HG03045 (cell line): ENCODE data around the gene ARHGEF16.

Experiments
- ATAC-seq: cut with Tn5 transposase; IDR thresholded peaks from one replicate; pipeline ENCODE4 v1.9.1; 2021; ENCODE audit warnings: mild to moderate bottlenecking, moderate library complexity; ENCODE audit not compliant: unreplicated experiment

The ARHGEF16 gene

GRCh38 chr1:3498986-3499385 lies 44.5 kb downstream of the ARHGEF16 start:
- no peak for ATAC-seq

DNA sequence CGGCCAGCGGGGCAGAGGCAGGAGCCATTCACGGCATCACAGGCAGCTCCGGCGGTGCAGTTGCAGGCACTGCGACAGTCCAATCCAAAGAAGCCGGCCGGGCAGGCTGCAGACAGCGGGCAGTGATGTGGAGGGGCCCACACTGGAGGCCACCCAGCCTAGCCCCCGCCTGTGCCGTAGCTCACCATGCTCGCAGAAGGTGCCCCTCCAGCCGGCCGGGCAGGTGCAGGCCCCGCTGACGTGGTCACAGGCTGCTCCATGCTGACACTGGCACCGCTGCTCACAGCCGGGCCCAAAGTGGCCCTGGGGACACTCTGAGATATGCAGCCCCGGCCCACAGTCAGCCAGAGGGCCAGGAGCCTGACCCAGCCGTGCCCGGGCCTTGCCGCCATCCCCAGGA lies 45.1 kb downstream of the ARHGEF16 start:
- ATAC-seq, result no peak

DNA sequence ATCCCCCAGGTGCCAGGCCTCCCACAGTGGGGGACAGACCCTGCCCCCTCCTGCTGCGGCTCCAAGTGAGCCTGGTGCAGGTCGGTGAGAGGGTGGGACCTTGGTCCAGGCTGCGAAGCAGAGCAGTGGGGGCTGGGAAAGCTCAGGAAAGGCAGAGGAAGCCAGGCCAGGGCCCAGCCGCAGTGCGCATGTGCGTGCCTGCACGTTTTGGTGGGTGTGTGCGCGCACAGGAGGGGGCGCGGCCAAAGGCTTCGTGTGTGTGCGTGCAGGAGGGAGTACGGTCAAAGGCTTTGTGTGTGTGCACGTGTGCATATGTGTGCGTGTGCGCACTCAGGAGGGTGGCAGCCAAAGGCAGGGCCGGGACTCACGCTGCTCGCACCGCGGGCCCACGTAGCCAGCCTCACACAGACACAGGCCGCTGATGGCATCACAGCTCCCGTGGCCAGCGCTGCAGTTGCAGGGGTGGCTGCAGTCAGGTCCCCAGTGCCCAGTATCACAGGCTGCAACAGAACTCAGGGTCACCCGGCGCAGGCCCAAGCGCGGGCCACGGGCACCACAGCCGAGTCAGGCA lies 45.9 kb downstream of the ARHGEF16 start:
- ATAC-seq, result no peak

DNA sequence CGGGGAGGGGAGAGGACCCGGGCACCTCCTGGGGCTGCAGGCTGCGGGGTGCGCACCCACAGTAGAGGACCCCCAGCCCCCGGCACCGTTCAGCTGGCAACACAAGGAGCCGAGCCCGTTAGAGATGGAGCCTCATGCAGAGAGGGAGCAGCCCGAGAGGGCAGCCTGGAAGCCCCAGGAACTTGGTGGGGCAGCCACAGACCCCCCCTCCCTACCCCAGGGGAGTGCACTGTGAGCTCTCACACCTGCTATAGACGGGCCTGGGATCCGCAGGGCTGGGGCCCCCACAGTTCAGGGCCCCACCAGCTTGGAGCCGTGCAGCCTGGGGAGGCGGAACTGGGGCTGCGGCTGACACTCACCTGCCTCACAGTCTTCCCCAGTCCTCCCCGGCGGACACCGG lies 47.0 kb downstream of the ARHGEF16 start:
- no peak for ATAC-seq

DNA sequence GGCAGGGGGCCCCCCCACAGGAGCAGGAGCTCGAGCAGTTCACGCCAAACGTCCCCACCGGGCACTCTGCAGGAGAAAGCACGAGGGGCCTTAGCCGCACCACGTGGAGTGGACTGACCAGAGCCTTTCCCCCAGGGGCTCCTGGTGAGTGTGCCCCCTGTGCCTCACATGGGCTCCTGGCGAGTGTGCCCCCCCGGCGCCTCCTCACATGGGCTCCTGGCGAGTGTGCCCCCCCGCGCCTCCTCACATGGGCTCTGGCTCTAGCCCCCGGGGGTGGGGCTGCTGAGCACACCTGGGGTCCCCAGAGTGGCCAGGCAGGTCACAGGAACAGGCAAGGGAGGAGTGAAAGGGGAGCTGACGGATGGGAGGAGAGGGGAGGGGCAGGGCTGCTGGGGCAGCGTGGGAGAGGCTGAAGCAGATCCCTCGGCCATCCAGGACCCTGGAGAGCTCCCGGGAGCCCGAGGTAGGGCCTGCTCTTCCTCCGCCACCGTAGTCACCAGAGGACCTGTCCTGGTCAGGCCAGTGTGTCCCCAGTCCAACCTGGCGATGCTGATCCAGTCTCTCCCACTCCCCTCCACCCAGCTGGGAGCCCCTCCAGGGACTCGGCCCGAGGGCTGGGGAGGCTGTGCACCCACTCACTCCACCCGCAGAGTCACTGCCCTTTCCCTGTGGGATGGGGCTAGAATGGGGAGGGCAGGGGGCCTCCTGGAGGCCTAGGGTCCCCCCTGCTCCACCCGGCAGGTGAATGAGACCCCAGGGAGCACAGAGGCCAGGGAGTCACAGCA lies 47.6 kb downstream of the ARHGEF16 start:
- ATAC-seq, result no peak

DNA sequence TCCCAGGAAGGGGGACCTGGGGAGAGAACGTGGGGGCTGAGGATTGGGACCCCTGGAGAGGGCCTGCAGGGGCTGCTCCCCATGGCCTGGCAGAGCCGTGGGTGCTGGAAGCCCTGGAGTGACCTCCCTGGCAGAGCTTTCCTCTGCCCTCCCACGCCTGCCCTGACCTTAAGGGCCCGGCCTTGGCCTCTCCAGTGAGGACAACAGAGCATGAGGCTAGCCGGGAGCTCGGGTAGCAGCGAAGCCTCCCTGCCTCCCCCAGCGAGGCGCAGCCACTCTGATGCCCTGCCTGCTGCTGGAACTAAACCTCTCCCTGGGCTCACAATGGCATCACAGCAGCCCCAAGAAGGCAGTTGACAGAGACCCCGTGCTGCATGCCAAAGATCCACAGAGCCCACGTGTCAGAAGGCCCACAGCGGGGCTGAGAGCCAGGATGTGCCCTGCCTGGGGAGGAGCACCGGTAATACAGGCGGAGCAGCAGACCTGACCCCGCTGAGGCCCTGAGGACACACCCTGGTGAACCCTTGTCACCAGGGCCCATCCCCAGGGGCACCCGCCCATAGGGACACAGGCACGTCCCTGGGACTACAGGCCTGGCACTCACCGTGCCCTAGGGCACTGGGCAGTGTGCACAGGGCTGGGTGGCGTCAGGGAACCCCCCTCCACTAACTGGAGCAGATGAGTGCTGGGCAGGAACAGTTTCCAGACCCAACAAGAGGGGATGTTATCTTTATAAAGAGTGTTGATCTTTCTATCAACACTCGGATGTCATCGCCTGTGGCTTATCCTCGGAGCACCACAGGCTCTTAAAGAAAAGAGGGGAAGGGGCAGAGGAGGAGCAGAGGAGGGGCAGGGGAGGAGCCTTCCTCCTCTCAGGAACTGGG lies 48.4 kb downstream of the ARHGEF16 start:
- no peak for ATAC-seq

GRCh38 chr1:3503525-3503886 lies 49.0 kb downstream of the ARHGEF16 start:
- ATAC-seq, result no peak

- ATAC-seq, result no peak
Measured at GRCh38 chr1:3504151-3504821, 49.8 kb downstream of the ARHGEF16 start.

- no peak for ATAC-seq
Measured at GRCh38 chr1:3504822-3505153, 50.3 kb downstream of the ARHGEF16 start.

- no peak for ATAC-seq
Measured at GRCh38 chr1:3505161-3505560, 50.7 kb downstream of the ARHGEF16 start.

GRCh38 chr1:3506041-3506440 lies 51.6 kb downstream of the ARHGEF16 start:
- no peak for ATAC-seq

DNA sequence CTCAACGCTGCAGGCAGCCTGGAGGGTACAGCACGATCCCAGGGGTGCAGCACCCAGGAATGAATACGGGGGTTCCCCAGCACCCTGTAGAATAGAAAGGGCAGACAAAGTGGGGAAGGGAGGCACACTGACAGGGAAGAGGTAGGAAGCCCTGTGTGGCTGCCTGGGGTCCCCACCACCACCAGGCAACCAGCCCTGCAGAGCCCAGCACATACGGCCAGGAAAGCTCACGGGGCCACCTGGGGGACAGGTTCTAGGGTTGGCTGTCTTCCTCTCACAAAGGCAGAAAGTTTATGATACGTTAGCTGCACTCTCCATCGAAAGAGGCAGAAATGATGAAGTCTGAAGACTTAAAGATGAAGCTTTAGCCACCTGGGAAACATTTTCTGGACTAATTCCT lies 52.5 kb downstream of the ARHGEF16 start:
- ATAC-seq, result no peak

- no peak for ATAC-seq
Measured at GRCh38 chr1:3507636-3508275, 53.3 kb downstream of the ARHGEF16 start.

GRCh38 chr1:3508757-3509415 lies 54.4 kb downstream of the ARHGEF16 start:
- no peak for ATAC-seq

DNA sequence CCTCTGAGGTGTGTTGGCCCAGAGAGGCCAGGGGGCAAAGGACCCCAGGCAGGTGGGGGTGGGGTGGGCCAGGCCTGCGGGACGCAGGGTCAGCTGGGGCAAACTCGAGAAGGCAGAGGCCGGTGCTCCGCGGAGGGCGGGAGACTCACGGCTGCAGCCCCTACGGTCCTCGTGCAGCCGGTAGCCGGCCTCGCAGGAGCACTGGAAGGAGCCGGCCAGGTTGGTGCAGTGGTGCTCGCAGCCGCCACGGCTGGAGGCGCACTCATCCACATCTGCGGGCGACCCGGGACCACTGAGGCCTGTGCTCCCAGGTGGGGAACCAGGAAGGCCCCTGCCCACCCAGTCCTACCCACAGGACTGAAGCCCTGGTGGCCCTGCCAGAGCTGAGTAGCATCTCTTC lies 55.3 kb downstream of the ARHGEF16 start:
- ATAC-seq, result no peak

GRCh38 chr1:3510136-3510955 lies 55.9 kb downstream of the ARHGEF16 start:
- ATAC-seq, result no peak

GRCh38 chr1:3510956-3511250 lies 56.4 kb downstream of the ARHGEF16 start:
- ATAC-seq, result no peak

DNA sequence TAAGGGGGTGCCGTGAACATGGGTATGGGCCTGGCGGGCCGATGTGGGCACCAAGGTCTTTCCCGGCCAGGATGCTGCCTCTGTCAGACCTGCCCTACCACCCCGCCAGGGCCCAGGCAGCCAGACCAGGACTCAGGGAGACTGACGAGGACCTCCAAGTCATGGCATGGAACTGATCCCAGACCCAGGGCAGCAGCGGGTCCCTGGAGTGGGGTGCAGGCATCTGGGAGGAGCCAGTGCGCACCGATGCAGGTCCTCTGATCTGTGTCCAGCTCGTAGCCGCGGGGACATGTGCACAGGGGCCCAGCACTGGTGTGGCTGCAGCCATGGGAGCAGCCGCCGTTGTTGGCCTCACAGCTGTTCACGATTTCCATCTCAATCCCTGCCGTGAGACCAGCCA lies 56.8 kb downstream of the ARHGEF16 start:
- no peak for ATAC-seq

- no peak for ATAC-seq
Measured at GRCh38 chr1:3511856-3512255, 57.4 kb downstream of the ARHGEF16 start.

GRCh38 chr1:3514404-3514803 lies 59.9 kb downstream of the ARHGEF16 start:
- ATAC-seq, result no peak
